GM21737 (cell line): ENCODE data around the gene RILPL2.
"Not testable (repeated sequence)": the region's sequence is repeated elsewhere in the genome, so short reads cannot be mapped to it uniquely, and the experiment has no call there.

Source experiments
- ATAC-seq: cut with Tn5 transposase; IDR thresholded peaks from one replicate; pipeline ENCODE4 v1.9.1; 2021; ENCODE audit warnings: mild to moderate bottlenecking, moderate library complexity; ENCODE audit not compliant: unreplicated experiment

RILPL2 gene

GRCh38 chr12:123450636-123451035 is 14.2 kb upstream of the RILPL2 start:
- ATAC-seq, result no peak

GRCh38 chr12:123449856-123450255 is 13.4 kb upstream of the RILPL2 start:
- no peak for ATAC-seq

GRCh38 chr12:123449249-123449733 is 12.8 kb upstream of the RILPL2 start:
- no peak for ATAC-seq

- no peak for ATAC-seq
Observed at GRCh38 chr12:123446333-123446713, 9.8 kb upstream of the RILPL2 start.

- no peak for ATAC-seq
Observed at GRCh38 chr12:123445388-123446332, 9.2 kb upstream of the RILPL2 start.

- no peak for ATAC-seq
Observed at GRCh38 chr12:123444092-123445026, 7.9 kb upstream of the RILPL2 start.

GRCh38 chr12:123442774-123443173 is 6.3 kb upstream of the RILPL2 start:
- no peak for ATAC-seq

- ATAC-seq, result peak; percentile 43
Observed at GRCh38 chr12:123441523-123442164, 5.2 kb upstream of the RILPL2 start.

GRCh38 chr12:123435636-123436016 is 858 bp downstream of the RILPL2 start:
- no peak for ATAC-seq

- no peak for ATAC-seq
Observed at GRCh38 chr12:123433615-123434014, 2.9 kb downstream of the RILPL2 start.

- ATAC-seq, result not testable (repeated sequence)
Observed at GRCh38 chr12:123431951-123432817, 4.3 kb downstream of the RILPL2 start.

- ATAC-seq, result not testable (repeated sequence)
Observed at GRCh38 chr12:123429101-123429500, 7.4 kb downstream of the RILPL2 start.

GRCh38 chr12:123428591-123428990 is 7.9 kb downstream of the RILPL2 start:
- no peak for ATAC-seq

- peak; percentile 89 for ATAC-seq
Observed at GRCh38 chr12:123427036-123427769, 9.3 kb downstream of the RILPL2 start.

GRCh38 chr12:123421314-123421713 is 15.2 kb downstream of the RILPL2 start:
- ATAC-seq, result no peak

- ATAC-seq, result no peak
Observed at GRCh38 chr12:123410041-123410412, 26.5 kb downstream of the RILPL2 start.

GRCh38 chr12:123409284-123410040 is 27.0 kb downstream of the RILPL2 start:
- ATAC-seq, result not testable (repeated sequence)

- ATAC-seq, result not testable (repeated sequence)
Observed at GRCh38 chr12:123408619-123409018, 27.9 kb downstream of the RILPL2 start.

GRCh38 chr12:123407934-123408333 is 28.6 kb downstream of the RILPL2 start:
- ATAC-seq, result not testable (repeated sequence)
